HUES48 (cell line): Measurements from ENCODE around the gene RBM24.

Source experiments
- H3K27ac ChIP-seq: one replicate; pipeline ENCODE4 v1.7.0; 2013; ENCODE audit warnings: low read depth, low read length, inconsistent platforms
- H3K27me3 ChIP-seq: 2 replicates; pipeline ENCODE4 v1.6.1; 2013; ENCODE audit warnings: mild to moderate bottlenecking, low read length; ENCODE audit not compliant: control insufficient read depth, insufficient read depth
- H3K36me3 ChIP-seq: 2 replicates; pipeline ENCODE4 v1.6.1; 2013; ENCODE audit warnings: low read length; ENCODE audit not compliant: control insufficient read depth, insufficient read depth
- H3K4me1 ChIP-seq: 2 replicates; pipeline ENCODE4 v1.6.1; 2013; ENCODE audit warnings: mild to moderate bottlenecking, low read length; ENCODE audit not compliant: control insufficient read depth, insufficient read depth
- H3K4me3 ChIP-seq: 2 replicates; pipeline ENCODE4 v1.5.1; 2013; ENCODE audit warnings: mild to moderate bottlenecking, low read depth, low read length
- H3K9ac ChIP-seq: 2 replicates; pipeline ENCODE4 v1.6.1; 2013; ENCODE audit warnings: mild to moderate bottlenecking, low read depth, low read length, moderate library complexity
- H3K9me3 ChIP-seq: 2 replicates; pipeline ENCODE4 v1.6.1; 2013; ENCODE audit warnings: low read length; ENCODE audit not compliant: control insufficient read depth, insufficient read depth

Gene RBM24

DNA sequence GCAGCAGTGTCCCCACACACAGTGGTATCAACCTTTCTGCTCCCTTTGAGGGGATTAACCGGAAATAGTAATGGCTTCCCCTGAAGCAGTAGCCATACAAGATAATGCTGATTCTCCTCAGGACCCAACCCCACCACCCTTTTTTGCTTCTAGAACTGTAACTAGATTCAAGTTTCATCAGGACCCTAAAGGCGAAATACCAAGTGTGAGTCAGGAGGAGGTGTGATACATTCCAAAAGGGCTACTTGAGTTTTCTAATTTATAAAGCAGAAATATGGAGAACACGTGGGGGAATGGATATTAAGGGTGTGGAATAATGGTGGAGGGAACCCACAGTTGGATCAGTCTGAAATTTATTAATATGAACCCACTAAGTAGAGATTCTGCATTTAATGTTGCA is 60.7 kb downstream of the RBM24 start:
- Histone ChIP-seq H3K27me3 (no peaks in the 10 kb centered on the region), H3K9ac (no peak overlapping the region), H3K4me3 (no peak overlapping the region), H3K36me3 (no peaks in the 10 kb centered on the region), H3K9me3 (peaks cover 3% of the 10 kb centered on the region; the same call in 1 of the 2 replicates), H3K4me1 (no peaks in the 10 kb centered on the region), H3K27ac (no peak overlapping the region)

GRCh38 chr6:17343215-17343614 is 62.1 kb downstream of the RBM24 start:
- H3K36me3 ChIP-seq: no peaks in the 10 kb centered on the region
- no peaks in the 10 kb centered on the region for H3K4me1 ChIP-seq
- H3K27me3 ChIP-seq: no peaks in the 10 kb centered on the region
- no peak overlapping the region for H3K27ac ChIP-seq
- H3K9me3 ChIP-seq: peaks cover 3% of the 10 kb centered on the region; the same call in 1 of the 2 replicates
- H3K4me3 ChIP-seq: no peak overlapping the region
- no peak overlapping the region for H3K9ac ChIP-seq
